Right cardiac atrium (tissue), 5 donors: ENCODE measurements around the gene SCLY. TPM values are rescaled to one million over a fixed set of nuclear protein-coding genes. Genes with fewer than 3 reads are reported as not detected.
"Not testable (repeated sequence)": the region's sequence is repeated elsewhere in the genome, so short reads cannot be mapped to it uniquely, and the experiment has no call there.

Experiments
- ATAC-seq, 2 donors: fragments of 200-7000 bp; cut with Tn5 transposase; one replicate each; pipeline versions ENCODE4 v1.8.0 to v1.9.1; 2020; ENCODE audit warnings: moderate library complexity in 2 of 2, mild to moderate bottlenecking in 1 of 2
- DNase-seq, 3 donors: peaks; one replicate each; pipeline ENCODE4 v3.0.0-alpha.2; 2020
- H3K27ac ChIP-seq: one replicate; pipeline ENCODE4 v1.5.1; 2013; ENCODE audit warnings: mild to moderate bottlenecking, low read length, control low read depth, moderate library complexity
- H3K27me3 ChIP-seq: one replicate; pipeline ENCODE4 v1.6.1; 2013; ENCODE audit not compliant: control insufficient read depth, insufficient read depth
- H3K4me1 ChIP-seq: one replicate; pipeline ENCODE4 v1.6.1; 2013; ENCODE audit warnings: low read length; ENCODE audit not compliant: control insufficient read depth, insufficient read depth
- H3K4me3 ChIP-seq: one replicate; pipeline ENCODE4 v1.5.1; 2013; ENCODE audit warnings: low read length, control low read depth
- H3K9me3 ChIP-seq: one replicate; pipeline ENCODE4 v1.6.1; 2013; ENCODE audit warnings: low read length; ENCODE audit not compliant: control insufficient read depth
- WGBS: extraction: QIAGEN DNeasy Blood & Tissue Kit; methylation state at CpG from one replicate; pipeline ENCODE4 v1.1.7; 2013; 5-methylcytosine and 5-hydroxymethylcytosine counted together
- intact Hi-C, 4 donors: fragments of 100-400 bp; cut with DNase I; formaldehyde crosslinking; loops; one replicate each; pipeline versions ENCODE4 v1.11.0 to v1.14.0; 2022 to 2023
- polyA plus RNA-seq: library from polyadenylated mRNA; stranded (reverse); fragments of 200-250 nt; gene quantifications from one replicate; pipeline ENCODE4 v1.2.3, GENCODE V29; 2013
- total RNA-seq, 4 donors: library from RNA; stranded (reverse); fragmentation: NEBNext Ultra II Directional; extraction: Animal tissue kit (Norgen Biotek cat#: 25700); gene quantifications; one replicate each; pipeline ENCODE4 v1.2.1, GENCODE V29; 2021
- donor health status: healthy with polysubstance abuse.
- donor health status: DM: no; HTN: yes; CAD: no.
- donor health status: DM: no; HTN: no; CAD: no.
- donor health status: DM: no; HTN: yes; CAD: no; lungs with severe emphysema.
- donor health status: DM: yes; HTN: yes; CAD: no.

Gene SCLY
- total and polyA plus RNA-seq, 5 donors, result 8.2 to 14.2 (median 11.2) TPM

DNA sequence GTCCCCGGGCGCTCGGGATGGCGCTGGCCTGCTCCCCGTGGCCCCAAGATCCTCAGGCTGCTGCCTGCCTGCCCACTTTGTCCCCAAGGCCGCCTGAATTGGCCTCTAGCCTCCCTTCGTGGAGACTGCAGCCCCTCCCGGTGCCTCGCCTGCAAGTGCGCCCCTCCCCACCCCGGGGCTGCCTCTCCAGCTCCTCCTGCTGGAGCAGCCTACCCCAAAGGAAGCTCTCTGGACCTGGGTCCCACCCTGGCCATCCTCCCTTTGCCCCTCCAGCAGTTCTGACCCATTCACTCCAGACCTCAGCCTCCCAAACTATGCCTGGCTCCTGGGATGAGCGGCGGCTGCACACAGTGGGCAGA is 45.5 kb downstream of the SCLY start:
- H3K27ac ChIP-seq, result no peak overlapping the region
- peak; percentile 11 to 33 (median 28) for DNase-seq
- intact Hi-C loops, result no loop called here
- 82% methylated on average over 13 of the region's 13 CpGs for WGBS
- ATAC-seq, result no peak
- H3K9me3 ChIP-seq, result no peaks in the 10 kb centered on the region
- no peaks in the 10 kb centered on the region for H3K27me3 ChIP-seq
- no peaks in the 10 kb centered on the region for H3K4me1 ChIP-seq
- H3K4me3 ChIP-seq, result no peak overlapping the region

DNA sequence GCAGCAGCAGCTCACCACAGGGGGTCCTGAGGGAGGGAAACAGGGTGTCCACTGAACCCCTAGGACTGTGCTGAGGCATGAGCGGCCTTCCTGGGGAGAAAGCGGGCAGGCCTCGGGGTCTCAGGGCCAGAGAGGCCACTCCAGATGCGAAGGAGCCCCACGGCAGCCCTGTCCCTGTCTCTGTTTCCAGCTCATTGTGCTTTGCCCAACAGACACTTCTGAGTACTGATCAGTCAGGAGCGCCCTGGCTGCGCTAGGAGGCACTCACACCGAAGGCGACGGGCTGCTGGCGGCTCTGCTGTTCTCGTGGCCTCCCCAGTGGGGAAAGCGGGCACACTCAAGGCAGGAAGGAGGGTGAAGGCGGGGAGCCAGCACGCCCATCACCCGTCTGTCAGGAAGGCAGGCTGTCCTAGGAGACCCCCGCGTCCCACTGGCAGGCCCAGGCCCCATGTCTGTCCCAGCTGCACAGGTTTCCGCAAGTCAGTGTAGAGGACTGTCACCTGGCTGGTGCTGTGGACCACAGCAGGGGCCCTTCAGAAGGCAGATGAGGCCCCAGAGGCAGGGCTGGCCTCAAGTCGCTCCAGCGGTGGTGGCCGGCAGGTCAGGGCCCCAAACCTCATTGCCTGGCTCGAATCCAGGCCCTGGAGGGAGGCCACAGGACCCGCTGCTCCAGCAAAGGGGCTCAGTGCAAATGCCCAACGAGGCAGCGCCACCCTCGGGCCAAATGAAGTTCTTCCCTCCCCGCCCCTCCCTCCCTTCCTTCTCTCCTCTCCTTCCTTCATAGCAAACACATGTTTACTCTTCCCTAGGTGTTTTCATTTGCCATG is 46.1 kb downstream of the SCLY start:
- intact Hi-C loops, result no loop called here
- Histone ChIP-seq H3K4me3 (no peak overlapping the region), H3K4me1 (no peaks in the 10 kb centered on the region), H3K9me3 (no peaks in the 10 kb centered on the region), H3K27ac (no peak overlapping the region), H3K27me3 (no peaks in the 10 kb centered on the region)
- 79% methylated on average over 28 of the region's 28 CpGs for WGBS
- ATAC-seq, result no peak
- peak; percentile 13 to 67 (median 54) for DNase-seq

DNA sequence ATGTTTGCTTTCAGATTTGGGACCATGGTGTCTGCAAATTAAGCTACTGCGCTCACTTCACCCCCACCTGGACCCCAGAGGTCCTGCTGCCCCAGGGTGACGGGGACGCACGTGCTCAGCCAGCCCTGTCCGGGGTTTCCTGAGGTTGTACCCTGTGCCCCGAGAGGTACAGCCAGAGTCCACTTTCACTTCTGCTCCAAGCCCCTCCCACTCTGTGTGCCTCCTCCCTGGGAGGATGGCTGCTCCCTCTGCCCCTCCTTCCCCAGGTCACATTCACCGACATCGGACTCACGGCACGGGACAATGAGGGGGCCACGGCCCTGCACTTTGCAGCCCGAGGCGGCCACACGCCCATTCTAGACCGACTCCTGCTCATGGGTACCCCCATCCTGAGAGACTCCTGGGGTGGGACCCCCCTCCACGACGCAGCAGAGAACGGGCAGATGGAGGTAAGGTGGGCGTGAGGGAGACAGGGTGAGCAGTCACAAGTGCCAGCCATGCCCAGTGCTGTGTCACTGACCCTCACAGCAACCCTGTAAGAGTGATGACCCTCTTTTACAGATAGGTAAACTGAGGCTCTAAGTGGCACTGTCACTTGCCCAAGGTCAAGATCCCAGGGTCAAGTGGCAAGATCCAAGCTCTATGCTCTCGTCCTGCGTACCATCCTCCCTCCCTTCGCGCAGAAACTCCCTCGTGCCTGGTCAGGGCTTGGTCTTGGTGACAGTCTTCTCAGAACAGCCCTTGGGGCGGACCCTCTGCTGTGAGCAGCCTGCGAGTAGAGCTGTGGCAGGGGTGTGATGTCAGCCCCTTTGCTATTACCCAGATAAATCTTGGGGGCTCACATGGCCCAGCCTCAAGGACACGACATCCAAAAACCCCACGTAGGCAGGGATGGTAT is 47.0 kb downstream of the SCLY start:
- ATAC-seq (peak in 1 of 2 donors; percentile 45), DNase-seq (peak in 2 of 3 donors; percentile 40 to 45)
- Histone ChIP-seq H3K4me1 (no peaks in the 10 kb centered on the region), H3K4me3 (no peak overlapping the region), H3K27me3 (no peaks in the 10 kb centered on the region), H3K27ac (no peak overlapping the region), H3K9me3 (no peaks in the 10 kb centered on the region)
- intact Hi-C loops, result no loop called here
- WGBS, result 87% methylated on average over 28 of the region's 28 CpGs

DNA sequence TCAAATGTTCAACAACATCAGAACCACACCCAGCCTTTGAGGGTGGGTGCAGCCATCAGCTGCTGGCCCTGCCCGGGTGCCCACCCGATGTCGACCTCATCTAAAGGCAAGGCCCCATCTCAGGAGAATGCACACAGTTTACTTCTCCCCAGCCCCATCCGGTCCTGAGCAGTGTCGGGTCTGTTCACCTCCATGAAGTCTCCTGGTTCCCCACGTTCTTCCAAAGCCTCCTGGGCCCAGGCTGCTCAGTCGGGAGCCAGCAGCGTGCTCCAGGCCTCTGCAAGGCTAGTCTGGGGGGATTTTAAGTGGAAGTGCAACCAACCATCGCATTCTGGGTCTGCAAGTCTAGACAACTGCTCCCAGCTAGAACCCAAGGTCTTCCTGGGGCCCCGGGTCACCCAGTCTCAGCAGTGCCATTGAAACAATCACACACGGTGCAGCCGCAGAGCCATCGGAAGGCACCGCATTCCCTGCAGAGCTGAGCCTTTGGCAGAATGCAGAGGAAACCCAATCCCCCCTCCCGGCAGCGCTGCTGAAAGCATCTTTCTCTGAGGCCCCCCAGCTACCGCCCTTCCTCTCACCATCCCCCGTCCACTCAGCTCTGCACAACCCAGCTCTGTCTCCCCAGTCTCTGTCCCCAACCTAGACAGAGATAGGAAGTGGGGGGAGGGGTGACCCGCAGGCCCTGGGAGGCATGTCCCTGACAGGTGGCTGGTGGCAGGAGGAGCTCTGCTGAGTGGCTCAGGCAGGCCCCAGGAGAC is 47.8 kb downstream of the SCLY start:
- 44% methylated on average over 19 of the region's 19 CpGs for WGBS
- intact Hi-C loops, result no loop called here
- Histone ChIP-seq H3K4me3 (no peak overlapping the region), H3K9me3 (no peaks in the 10 kb centered on the region), H3K4me1 (no peaks in the 10 kb centered on the region), H3K27me3 (no peaks in the 10 kb centered on the region), H3K27ac (no peak overlapping the region)
- ATAC-seq (peak in 1 of 2 donors; percentile 26), DNase-seq (peak in 2 of 3 donors; percentile 58 to 63)

DNA sequence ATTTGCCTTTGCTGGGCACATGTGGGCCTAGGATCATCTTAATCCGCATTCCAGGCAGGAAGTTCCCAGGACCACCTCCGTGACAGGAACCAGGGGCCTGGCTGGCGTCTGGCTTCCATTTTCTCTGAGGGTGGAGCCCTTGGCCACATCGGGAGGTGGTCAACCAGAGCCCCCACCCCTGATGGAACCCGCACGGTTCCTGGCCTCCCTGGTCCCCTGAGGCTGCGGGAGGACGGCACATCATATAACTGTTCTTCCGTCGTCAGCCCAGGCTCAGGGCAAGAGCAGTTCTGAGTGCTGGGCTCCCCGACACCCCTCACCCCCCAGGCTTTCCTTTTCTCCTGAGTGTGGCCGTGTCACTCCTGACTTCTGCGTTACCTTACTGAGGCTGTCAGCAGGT is 52.8 kb downstream of the SCLY start:
- intact Hi-C loops, result no loop called here
- peak in 1 of 2 donors; percentile 22 for ATAC-seq
- 92% methylated on average over 13 of the region's 13 CpGs for WGBS
- Histone ChIP-seq H3K27me3 (no peaks in the 10 kb centered on the region), H3K27ac (no peak overlapping the region), H3K4me1 (no peaks in the 10 kb centered on the region), H3K4me3 (no peak overlapping the region), H3K9me3 (no peaks in the 10 kb centered on the region)
- DNase-seq, result peak in 2 of 3 donors; percentile 9 to 32

DNA sequence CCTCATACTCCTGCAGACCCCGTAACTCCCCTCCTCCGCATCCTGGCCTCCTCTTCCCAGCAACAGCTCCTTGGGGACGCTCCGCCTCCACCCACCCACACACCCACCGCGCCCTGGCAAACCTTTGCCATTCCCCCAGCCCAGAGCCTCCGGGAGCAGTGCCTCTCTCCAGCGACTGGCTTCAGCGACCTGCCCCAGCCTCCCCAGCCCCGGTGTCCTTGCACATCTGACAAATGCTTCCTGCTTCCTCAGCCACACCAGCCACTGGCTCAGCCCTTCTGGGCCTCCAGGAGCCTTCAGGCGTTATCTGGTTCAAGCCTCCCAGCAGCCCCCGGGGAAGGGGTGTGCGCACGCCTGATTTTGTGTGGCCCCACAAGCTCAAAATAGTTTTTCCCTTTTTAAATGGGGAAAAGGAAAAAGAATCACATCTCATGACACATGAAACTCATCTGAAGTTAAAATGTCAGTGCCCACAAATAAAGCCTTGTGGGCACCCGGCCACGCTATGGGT is 53.6 kb downstream of the SCLY start:
- Histone ChIP-seq H3K27ac (no peak overlapping the region), H3K9me3 (no peaks in the 10 kb centered on the region), H3K4me1 (no peaks in the 10 kb centered on the region), H3K27me3 (no peaks in the 10 kb centered on the region), H3K4me3 (no peak overlapping the region)
- ATAC-seq (peak in 1 of 2 donors; percentile 16), DNase-seq (peak in 2 of 3 donors; percentile 7 to 46)
- WGBS, result 67% methylated on average over 16 of the region's 16 CpGs
- intact Hi-C loops, result no loop called here

DNA sequence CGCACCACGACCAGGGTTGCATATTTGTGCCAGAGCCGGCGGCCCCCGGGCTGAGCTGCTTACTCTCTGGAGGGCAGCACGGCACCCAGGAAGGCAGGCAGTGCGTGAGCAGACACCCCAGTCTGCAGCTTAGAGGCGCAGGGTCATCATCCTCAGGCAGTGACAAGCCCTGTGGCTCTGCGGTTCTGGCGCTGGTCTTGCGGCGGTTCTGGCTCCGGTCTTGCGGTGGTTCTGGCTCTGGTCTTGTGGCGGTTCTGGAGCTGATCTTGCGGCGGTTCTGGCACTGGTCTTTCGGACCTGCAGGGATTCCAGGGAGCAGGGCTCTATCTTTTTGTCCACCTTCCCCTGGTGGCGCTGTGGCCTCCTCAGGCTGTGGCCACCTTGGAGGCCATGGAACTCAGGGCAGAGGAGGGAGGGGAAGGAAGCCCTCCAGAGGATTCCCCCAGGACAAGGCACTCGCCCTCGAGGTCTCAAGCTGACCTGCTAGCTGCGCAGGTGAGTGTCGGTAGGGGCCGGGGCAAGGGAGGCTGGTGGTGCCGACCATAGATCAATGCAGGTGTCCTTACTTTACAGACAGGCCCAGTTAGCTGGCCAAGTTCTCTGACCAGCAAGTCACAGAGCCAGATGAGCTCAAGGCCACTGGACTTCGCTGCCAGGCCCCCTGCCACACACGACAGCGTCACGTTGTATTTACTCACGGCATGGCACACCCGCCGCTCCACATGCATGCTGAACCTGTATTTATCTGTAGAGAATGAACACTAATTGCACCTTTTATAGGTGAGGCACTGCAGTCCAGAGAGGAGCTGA is 54.3 kb downstream of the SCLY start:
- WGBS, result 89% methylated on average over 32 of the region's 32 CpGs
- intact Hi-C loops, result no loop called here

DNA sequence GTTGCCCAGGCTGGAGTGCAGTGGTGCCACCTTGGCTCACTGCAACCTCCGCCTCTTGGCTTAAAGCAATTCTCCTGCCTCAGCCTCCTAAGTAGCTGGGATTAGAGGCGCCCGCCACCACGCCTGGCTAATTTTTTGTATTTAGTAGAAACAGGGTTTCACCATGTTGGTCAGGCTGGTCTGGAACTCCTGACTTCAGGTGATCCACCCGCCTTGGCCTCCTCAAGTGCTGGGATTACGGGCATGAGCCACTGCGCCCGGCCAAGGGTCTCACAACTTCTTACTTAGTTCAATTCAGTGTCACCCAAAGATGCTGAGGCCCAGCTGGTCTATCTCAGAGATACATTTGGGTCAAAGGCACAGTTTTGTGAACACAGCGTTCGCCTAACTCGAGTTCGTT is 54.9 kb downstream of the SCLY start:
- intact Hi-C loops, H3K9me3 ChIP-seq, H3K4me3 ChIP-seq, H3K4me1 ChIP-seq, ATAC-seq, H3K27me3 ChIP-seq, H3K27ac ChIP-seq: not testable (repeated sequence)
- WGBS, result 94% methylated on average over 12 of the region's 12 CpGs
- peak in 2 of 3 donors; percentile 4 to 20 for DNase-seq

More for the DNA sequence above, 54.3 kb downstream of the SCLY start:
- Histone ChIP-seq H3K27ac (no peak overlapping the region), H3K27me3 (no peaks in the 10 kb centered on the region), H3K4me3 (no peak overlapping the region), H3K9me3 (no peaks in the 10 kb centered on the region), H3K4me1 (no peaks in the 10 kb centered on the region)
- DNase-seq (peak in 2 of 3 donors; percentile 33 to 35), ATAC-seq (no peak)

DNA sequence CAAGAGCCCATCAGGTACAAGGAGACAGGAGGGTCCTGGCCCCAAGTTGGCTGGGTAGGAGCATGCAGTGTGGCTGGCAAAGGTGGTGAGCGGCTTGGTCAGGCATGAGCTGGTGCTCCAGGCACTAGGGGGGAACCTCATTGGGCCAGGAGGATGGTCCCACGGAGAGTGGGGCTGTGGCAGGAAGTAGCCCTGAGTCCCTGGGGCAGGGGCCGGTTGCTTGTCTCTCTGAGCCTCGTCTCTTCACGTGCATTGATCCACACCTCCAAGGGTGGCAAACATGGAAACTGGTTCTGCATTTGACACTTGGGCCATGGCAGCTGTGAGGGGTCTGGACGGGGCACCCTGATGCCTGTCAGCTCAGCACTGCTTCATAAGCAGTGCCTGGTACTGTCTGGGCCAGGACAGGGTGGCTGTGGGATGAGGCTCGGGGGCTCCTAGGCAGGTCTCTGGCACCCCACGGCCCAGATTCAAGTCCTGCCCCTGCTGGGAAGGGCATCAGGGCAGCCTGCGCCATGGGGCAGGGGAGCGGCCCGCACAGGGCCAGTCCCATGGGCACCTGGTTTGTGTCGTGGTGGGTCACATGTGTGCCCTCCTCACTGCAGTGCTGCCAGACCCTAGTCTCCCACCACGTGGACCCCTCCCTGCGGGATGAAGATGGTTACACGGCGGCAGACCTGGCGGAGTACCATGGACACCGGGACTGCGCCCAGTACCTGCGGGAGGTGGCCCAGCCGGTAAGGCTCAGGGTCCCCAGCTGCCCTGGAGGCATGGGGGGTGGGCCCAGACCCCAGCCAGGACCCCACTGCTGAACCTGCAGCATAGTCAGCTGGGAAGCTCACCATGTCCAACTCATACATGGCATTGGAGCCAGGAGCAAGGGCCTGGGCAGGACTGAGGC is 55.7 kb downstream of the SCLY start:
- Histone ChIP-seq H3K27ac (no peak overlapping the region), H3K27me3 (no peaks in the 10 kb centered on the region), H3K4me1 (no peaks in the 10 kb centered on the region), H3K4me3 (no peak overlapping the region), H3K9me3 (no peaks in the 10 kb centered on the region)
- peak; percentile 11 to 45 (median 23) for DNase-seq
- intact Hi-C loops, result no loop called here
- 87% methylated on average over 21 of the region's 21 CpGs for WGBS
- no peak for ATAC-seq
